ENCODE data around the gene ATP2B3.

The ATP2B3 gene

DNA sequence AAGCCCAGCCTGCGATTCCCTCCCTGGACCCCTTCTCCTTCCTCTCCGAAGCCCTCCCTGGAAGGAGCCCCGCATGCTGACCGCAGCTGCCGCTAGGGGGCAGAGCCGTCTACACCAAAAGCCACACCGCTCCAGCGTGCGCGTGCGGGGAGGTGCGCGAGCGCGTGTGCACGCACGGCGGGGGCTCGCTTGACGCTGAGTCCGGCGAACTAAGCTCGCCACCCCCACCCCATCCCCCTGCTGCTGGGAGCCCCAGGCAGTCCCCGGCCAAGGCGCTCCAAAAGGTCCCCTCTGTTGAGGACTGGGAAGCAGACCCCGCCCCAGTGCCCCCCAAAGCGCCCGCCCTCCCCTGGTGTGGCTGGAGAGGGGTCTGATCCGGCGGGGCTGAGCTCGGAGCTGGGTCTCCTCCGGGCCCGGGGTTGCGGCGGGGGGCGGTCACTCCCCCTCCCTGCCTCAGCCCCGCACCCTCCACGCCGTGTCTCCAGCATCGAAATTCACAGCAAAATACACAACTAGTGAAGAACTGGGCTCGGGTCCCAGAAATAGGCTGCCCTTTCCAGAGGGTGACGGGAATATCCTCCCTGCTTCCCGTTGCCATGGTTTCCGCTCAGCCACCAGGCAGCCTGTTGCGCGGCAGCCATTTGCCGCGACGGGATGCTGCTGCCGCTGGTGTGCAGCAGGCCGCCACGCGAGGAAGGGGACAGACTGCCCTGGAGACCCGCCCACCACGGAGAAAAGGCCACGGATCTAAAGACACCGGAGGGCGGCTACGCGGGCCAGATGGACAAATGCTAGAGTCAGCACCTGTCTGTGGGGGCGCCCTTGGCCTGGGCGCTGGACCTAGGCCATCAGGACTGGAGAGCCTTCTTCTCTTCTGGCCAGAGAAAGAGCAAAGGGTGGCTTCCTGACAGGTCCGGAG lies 92.7 kb downstream of the ATP2B3 start:
- Histone ChIP-seq H3K9me3 (ENCODE audit: control insufficient read depth, low read length) (peaks cover 18% of the 10 kb centered on the region), H3K36me3 (ENCODE audit: control insufficient read depth, insufficient read depth, low read length, severe bottlenecking) (no peaks in the 10 kb centered on the region), H3K4me1 (ENCODE audit: control insufficient read depth, insufficient read depth, low read length) (peaks cover 10% of the 10 kb centered on the region), H3K9ac (ENCODE audit: low read length) (no peak overlapping the region), H3K27me3 (replicated peaks; ENCODE audit: control insufficient read depth, insufficient read depth, low read length) (peaks cover 55% of the 10 kb centered on the region), H3K4me3 (ENCODE audit: low read length) (no peak overlapping the region)
- DNase-seq (ENCODE audit: low read depth), result peak; percentile 86

DNA sequence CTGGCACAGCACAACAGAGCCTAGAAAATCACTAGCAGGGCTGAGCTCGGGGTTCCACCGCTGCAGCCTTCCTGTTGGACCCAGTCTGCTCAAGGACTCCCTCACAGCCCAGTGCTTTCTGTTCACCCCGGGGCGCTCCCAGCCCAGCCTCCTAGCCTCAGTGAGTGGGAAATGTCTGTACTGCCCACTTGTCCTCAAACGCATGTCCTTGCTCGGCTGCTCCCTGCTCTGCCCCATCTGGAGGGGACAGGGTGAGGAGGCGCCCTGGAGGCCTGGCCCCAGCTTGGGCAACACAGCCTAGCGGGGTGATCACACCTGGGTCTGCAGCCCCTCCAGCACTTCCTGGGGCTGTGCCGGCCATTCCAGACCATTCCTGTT lies 93.4 kb downstream of the ATP2B3 start:
- H3K36me3 ChIP-seq (ENCODE audit: control insufficient read depth, insufficient read depth, low read length, severe bottlenecking), result no peaks in the 10 kb centered on the region
- peaks cover 61% of the 10 kb centered on the region for H3K27me3 ChIP-seq (replicated peaks; ENCODE audit: control insufficient read depth, insufficient read depth, low read length)
- H3K4me3 ChIP-seq (ENCODE audit: low read length), result no peak overlapping the region
- H3K4me1 ChIP-seq (ENCODE audit: control insufficient read depth, insufficient read depth, low read length), result peaks cover 10% of the 10 kb centered on the region
- H3K9me3 ChIP-seq (ENCODE audit: control insufficient read depth, low read length), result peaks cover 21% of the 10 kb centered on the region
- H3K9ac ChIP-seq (ENCODE audit: low read length), result no peak overlapping the region
- DNase-seq (ENCODE audit: low read depth), result no peak

DNA sequence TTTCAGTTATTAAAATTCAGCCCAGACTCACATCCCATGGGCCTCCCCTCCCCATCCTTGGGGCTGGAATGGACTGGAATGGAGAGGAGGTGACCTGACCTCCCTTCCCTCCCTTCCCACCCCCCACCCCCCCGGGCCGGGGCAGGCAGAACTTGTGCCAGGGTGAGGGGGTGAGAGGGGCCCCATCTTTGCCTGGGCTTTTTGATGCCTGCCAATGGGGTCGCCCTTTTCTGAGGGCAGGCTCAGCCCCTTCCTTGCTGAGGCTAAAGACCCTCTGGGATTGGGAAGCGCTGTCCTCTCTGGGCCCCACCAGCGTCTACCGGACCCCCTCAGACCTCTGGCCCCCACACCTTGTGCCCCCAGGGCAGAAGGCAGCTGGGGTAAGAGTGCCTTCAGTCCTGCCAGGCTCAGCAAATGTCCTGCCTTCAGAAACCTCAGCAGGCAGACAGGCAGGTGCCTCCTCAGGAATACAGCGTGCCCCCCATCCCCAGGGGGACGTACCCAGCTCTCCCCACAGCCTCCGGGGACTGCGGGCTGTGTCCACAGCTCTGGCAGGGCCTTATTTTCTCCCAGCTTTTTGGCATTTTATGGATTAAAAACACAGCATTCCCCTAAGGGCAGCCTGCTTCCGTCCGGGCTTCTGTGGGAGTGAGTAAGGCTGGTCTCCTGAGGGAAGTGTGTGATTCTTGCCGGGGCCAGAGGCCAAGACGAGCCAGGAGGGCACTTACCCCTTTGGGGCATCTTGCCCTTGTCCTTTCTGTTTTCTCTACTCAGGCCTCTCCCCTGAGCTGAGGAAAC lies 94.1 kb downstream of the ATP2B3 start:
- peaks cover 62% of the 10 kb centered on the region for H3K27me3 ChIP-seq (replicated peaks; ENCODE audit: control insufficient read depth, insufficient read depth, low read length)

DNA sequence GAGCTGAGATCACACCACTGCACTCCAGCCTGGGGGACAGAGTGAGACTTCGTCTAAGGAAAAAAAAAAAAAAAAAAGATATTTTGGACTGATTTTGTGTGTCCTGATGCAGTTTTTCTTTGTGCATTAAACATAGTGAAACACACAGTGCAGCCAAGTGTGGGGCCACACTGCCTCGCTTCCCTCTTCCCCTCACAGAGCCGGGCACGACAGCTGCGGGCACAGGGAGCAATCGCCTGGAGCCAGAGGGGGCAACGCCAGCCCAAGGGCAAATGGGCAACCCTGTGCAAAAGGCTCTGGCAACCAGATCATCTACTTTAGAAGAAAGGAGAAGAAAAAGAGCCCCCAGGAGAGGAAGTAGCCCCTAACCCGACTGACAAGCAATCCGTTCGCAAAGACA lies 95.0 kb downstream of the ATP2B3 start:
- H3K36me3 ChIP-seq (ENCODE audit: control insufficient read depth, insufficient read depth, low read length, severe bottlenecking), result no peaks in the 10 kb centered on the region
- no peak overlapping the region for H3K4me3 ChIP-seq (ENCODE audit: low read length)
- no peak overlapping the region for H3K9ac ChIP-seq (ENCODE audit: low read length)
- DNase-seq (ENCODE audit: low read depth), result no peak
- H3K4me1 ChIP-seq (ENCODE audit: control insufficient read depth, insufficient read depth, low read length), result peaks cover 10% of the 10 kb centered on the region
- H3K9me3 ChIP-seq (ENCODE audit: control insufficient read depth, low read length), result peaks cover 21% of the 10 kb centered on the region
- H3K27me3 ChIP-seq (replicated peaks; ENCODE audit: control insufficient read depth, insufficient read depth, low read length), result peaks cover 62% of the 10 kb centered on the region

More for the DNA sequence above, 94.1 kb downstream of the ATP2B3 start:
- peaks cover 10% of the 10 kb centered on the region for H3K4me1 ChIP-seq (ENCODE audit: control insufficient read depth, insufficient read depth, low read length)
- DNase-seq (ENCODE audit: low read depth), result no peak
- H3K9ac ChIP-seq (ENCODE audit: low read length), result no peak overlapping the region
- H3K36me3 ChIP-seq (ENCODE audit: control insufficient read depth, insufficient read depth, low read length, severe bottlenecking), result no peaks in the 10 kb centered on the region
- H3K9me3 ChIP-seq (ENCODE audit: control insufficient read depth, low read length), result peaks cover 21% of the 10 kb centered on the region
- no peak overlapping the region for H3K4me3 ChIP-seq (ENCODE audit: low read length)

DNA sequence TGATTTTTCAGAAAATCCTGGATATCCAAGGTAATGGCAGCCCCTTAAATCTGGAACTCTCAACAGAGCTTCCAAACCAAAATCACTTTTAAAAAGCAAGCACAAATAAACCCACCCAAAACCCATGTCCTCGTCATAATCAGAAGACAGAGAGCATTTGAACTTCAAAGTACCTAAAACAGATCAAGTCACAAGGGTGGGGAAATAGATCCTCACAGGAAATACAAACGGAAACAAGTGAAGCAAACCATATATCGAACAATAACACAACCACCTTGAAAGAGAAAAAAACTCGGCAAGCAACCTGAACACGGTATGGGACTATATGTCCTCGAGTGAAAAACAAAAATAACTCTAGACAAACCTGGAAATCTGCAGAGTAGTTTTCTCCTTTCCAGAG lies 97.4 kb downstream of the ATP2B3 start:
- H3K9me3 ChIP-seq (ENCODE audit: control insufficient read depth, low read length), result peaks cover 21% of the 10 kb centered on the region
- H3K27me3 ChIP-seq (replicated peaks; ENCODE audit: control insufficient read depth, insufficient read depth, low read length), result peaks cover 67% of the 10 kb centered on the region
- H3K36me3 ChIP-seq (ENCODE audit: control insufficient read depth, insufficient read depth, low read length, severe bottlenecking), result no peaks in the 10 kb centered on the region
- H3K4me1 ChIP-seq (ENCODE audit: control insufficient read depth, insufficient read depth, low read length), result peaks cover 5% of the 10 kb centered on the region
- no peak overlapping the region for H3K9ac ChIP-seq (ENCODE audit: low read length)
- DNase-seq (ENCODE audit: low read depth), result no peak
- H3K4me3 ChIP-seq (ENCODE audit: low read length), result no peak overlapping the region

DNA sequence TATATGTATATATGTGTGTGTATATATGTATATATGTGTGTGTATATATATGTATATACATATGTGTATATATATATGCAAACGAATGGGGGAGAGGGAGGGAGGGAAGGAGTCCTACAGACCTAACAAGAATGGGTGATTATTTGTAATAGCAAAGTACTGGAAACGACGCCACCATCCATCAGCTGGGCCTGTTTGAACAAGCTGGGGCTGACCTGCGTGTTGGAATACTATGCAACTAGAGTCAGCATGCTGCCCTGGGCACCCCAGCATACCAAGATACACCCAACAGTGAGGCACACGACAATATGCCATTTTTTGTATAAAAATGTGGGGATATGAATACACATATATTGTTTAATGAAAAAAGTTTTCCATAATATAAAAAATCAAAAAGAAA lies 103.1 kb downstream of the ATP2B3 start:
- Histone ChIP-seq H3K4me3 (ENCODE audit: low read length) (no peak overlapping the region), H3K27me3 (replicated peaks; ENCODE audit: control insufficient read depth, insufficient read depth, low read length) (peaks cover 73% of the 10 kb centered on the region), H3K36me3 (ENCODE audit: control insufficient read depth, insufficient read depth, low read length, severe bottlenecking) (no peaks in the 10 kb centered on the region), H3K4me1 (ENCODE audit: control insufficient read depth, insufficient read depth, low read length) (peaks cover 12% of the 10 kb centered on the region), H3K9ac (ENCODE audit: low read length) (no peak overlapping the region), H3K9me3 (ENCODE audit: control insufficient read depth, low read length) (no peaks in the 10 kb centered on the region)
- DNase-seq (ENCODE audit: low read depth), result no peak

DNA sequence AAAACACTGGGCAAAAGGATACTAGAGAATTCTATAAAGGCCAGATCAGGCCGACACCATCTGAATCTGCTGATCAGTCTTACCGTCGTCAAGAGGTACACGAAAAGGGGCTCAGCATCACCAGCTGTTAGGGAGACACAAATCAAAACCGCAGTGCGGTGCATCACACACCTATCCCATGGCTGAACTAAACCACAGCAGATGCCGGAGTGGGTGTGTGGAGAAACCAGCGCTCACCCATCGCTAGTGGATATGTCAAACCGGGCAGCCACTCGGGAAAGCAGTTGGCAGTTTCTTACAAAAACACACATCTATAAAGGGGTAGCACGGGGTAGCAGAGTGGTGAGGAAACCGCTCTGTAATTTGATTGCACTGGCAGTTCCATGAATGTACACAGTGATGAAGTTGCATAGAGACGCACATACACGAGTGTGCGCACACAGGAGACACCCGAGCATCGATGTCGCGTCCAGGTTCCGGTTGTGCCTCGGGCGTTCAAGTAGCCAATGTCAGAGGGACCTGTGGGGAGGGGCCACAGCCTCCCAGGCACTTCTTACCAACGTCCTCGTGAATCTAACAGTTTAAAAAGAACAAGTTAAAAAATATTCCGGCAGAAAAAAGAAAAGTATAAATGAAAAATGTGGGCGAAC lies 104.6 kb downstream of the ATP2B3 start:
- Histone ChIP-seq H3K9ac (ENCODE audit: low read length) (no peak overlapping the region), H3K9me3 (ENCODE audit: control insufficient read depth, low read length) (no peaks in the 10 kb centered on the region), H3K4me1 (ENCODE audit: control insufficient read depth, insufficient read depth, low read length) (peaks cover 12% of the 10 kb centered on the region), H3K36me3 (ENCODE audit: control insufficient read depth, insufficient read depth, low read length, severe bottlenecking) (no peaks in the 10 kb centered on the region), H3K4me3 (ENCODE audit: low read length) (no peak overlapping the region), H3K27me3 (replicated peaks; ENCODE audit: control insufficient read depth, insufficient read depth, low read length) (peaks cover 58% of the 10 kb centered on the region)
- DNase-seq (ENCODE audit: low read depth), result no peak

DNA sequence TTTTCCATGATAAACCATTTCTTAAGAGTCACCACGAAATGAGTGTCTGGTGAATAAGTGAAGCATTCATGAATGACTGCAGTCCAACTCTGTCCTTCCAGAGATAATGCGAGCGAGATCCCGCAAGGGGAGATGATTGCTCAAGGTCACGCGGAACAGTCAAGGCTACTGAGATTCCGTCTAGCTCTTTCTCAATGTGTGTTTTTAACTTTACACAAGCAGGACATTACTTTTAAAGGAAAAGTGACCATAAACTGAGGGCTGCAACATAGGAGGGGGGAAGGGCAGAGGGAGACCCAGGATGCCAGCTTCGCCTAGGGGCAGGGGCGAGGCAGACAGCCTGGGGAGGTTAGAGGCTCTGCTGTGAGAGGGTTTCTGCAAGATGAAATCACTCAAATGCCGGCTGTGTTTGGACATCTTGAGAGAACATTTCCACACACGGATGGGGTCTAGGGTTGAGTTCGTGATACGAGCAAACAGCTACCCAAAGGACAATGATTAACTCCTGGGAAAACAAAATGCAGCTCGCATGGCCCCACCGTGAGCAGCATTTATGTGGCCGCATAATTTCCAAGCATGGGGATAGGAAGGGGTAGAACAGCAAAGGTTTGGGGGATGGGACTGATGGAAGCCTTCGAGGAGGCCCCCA lies 105.3 kb downstream of the ATP2B3 start:
- no peaks in the 10 kb centered on the region for H3K36me3 ChIP-seq (ENCODE audit: control insufficient read depth, insufficient read depth, low read length, severe bottlenecking)
- peaks cover 12% of the 10 kb centered on the region for H3K4me1 ChIP-seq (ENCODE audit: control insufficient read depth, insufficient read depth, low read length)
- no peak overlapping the region for H3K4me3 ChIP-seq (ENCODE audit: low read length)
- H3K27me3 ChIP-seq (replicated peaks; ENCODE audit: control insufficient read depth, insufficient read depth, low read length), result peaks cover 50% of the 10 kb centered on the region
- H3K9ac ChIP-seq (ENCODE audit: low read length), result no peak overlapping the region
- no peaks in the 10 kb centered on the region for H3K9me3 ChIP-seq (ENCODE audit: control insufficient read depth, low read length)
- no peak for DNase-seq (ENCODE audit: low read depth)

DNA sequence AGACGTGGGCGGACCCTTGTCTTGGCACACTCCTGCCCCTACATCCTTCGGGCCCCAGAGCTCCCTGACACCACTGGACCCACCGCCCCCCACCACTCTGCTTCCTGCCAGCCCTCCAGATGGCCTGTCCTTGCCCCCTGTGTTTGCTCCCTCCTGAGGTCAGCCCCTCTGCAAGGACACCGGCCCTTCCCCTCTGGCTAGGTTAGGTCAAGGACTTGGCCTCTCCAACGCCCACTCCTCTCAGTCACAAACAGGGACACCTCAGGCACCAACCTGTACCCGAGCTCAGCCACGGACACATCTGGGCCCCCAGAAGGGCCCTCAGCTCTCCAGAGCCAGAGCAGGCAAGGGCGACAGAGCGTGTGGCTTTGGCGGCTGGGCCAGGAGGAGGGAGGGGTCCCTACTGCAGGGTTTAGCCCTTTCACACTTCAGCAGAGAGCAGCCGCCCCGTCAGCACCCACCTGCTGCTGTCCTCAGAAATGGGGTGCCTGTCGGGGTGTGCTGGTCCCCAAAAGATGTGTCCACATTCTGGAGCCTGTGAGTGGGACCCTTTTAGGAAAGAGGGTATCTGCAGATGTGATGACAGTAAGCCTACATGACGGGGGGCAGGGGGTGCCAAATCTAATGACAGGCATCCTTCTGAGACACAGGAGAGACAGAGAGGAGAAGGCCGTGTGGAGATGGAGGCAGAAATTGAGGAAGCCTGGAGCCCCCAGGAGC lies 106.0 kb downstream of the ATP2B3 start:
- no peak overlapping the region for H3K9ac ChIP-seq (ENCODE audit: low read length)
- H3K4me3 ChIP-seq (ENCODE audit: low read length), result no peak overlapping the region
- no peaks in the 10 kb centered on the region for H3K9me3 ChIP-seq (ENCODE audit: control insufficient read depth, low read length)
- DNase-seq (ENCODE audit: low read depth), result no peak
- H3K4me1 ChIP-seq (ENCODE audit: control insufficient read depth, insufficient read depth, low read length), result peaks cover 12% of the 10 kb centered on the region
- H3K36me3 ChIP-seq (ENCODE audit: control insufficient read depth, insufficient read depth, low read length, severe bottlenecking), result no peaks in the 10 kb centered on the region
- H3K27me3 ChIP-seq (replicated peaks; ENCODE audit: control insufficient read depth, insufficient read depth, low read length), result peaks cover 48% of the 10 kb centered on the region

DNA sequence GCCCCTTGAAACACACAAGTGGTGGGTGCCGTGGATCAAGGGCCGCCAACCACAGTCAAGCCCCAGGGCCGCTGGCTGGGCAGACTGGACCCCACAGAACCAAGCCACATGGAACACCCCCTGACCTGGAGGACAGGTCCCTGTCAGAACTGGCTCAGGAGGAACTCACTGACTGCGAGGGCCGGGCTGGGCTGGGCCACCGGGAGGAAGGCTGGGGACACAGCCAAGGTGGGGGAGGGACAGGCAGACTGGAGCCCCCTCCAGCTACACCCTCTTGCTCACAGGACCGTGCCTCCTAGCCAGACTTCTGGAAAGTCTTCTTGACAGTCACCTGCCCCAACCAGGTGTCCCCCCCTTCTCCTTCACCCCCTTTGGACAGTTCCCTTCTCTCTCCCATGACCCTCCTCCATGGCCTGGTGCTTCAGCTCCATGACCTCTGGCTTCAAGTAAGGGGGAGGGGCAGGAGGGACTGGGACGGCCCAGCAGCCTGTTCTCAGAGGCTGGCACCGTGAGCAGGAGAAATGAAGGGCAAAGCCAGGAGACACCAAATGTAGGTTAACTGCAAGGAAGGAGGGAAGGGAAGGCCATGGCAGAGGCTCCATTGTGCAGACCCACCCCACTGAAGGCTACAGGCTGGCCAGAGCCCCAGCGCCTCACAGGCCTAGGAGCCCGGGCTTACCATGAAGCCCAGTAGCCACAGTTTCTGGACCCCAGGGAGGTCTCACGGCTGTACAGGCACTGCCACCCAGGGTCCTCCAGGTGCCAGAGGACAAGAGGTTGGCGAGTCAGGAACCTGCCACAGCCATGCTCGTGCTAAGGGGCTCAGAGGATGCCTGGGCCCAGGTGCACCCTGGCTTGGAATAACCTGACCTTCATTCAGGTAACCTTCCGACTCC lies 107.0 kb downstream of the ATP2B3 start:
- peaks cover 12% of the 10 kb centered on the region for H3K4me1 ChIP-seq (ENCODE audit: control insufficient read depth, insufficient read depth, low read length)
- peaks cover 45% of the 10 kb centered on the region for H3K27me3 ChIP-seq (replicated peaks; ENCODE audit: control insufficient read depth, insufficient read depth, low read length)
- H3K9me3 ChIP-seq (ENCODE audit: control insufficient read depth, low read length), result no peaks in the 10 kb centered on the region
- no peaks in the 10 kb centered on the region for H3K36me3 ChIP-seq (ENCODE audit: control insufficient read depth, insufficient read depth, low read length, severe bottlenecking)
- no peak overlapping the region for H3K9ac ChIP-seq (ENCODE audit: low read length)
- no peak overlapping the region for H3K4me3 ChIP-seq (ENCODE audit: low read length)
- no peak for DNase-seq (ENCODE audit: low read depth)

Measured in adipocyte (in vitro differentiated cells).